HCT116 (cell line): ENCODE results near the gene DOCK2. TPM values are rescaled to one million over a fixed set of nuclear protein-coding genes. Genes with fewer than 3 reads are reported as not detected.

Experiments
- ATAC-seq: fragments of 200-7000 bp; cut with Tn5 transposase; 2 replicates; pipeline ENCODE4 v1.9.1; 2020; ENCODE audit warnings: mild to moderate bottlenecking, moderate library complexity
- BruUV-seq: library from RNA; stranded (reverse); fragments of 400-500 nt; replicated peaks from 2 replicates; lab custom pipeline; 2021; lab: Mats Ljungman, UMichigan
- CTCF ChIA-PET: fragments of 300-600 bp; sonication (Branson Sonifier 250); formaldehyde crosslinking; loops from one replicate; lab custom pipeline; 2021; ENCODE audit warnings: antibody characterized with exemption; lab: Charles Lee
- POLR2A ChIA-PET: fragments of 300-600, 350-600 bp; sonication (Branson Sonifier 250); formaldehyde crosslinking; loops from one replicate; lab custom pipeline; 2021; ENCODE audit warnings: antibody characterized with exemption; lab: Charles Lee
- RAD21 ChIA-PET, 2 experiments: fragments of 300-600 bp; sonication (Branson Sonifier 250); formaldehyde crosslinking; loops; one replicate each; lab custom pipeline; 2023; ENCODE audit warnings: low total read pairs in 2 of 2; ENCODE audit not compliant: uncharacterized antibody in 2 of 2, unreplicated experiment in 2 of 2, low non-redundant PET in 1 of 2; lab: Charles Lee
- DNase-seq: peaks from one replicate; pipeline ENCODE4 v3.0.0-alpha.2; 2010; ENCODE audit warnings: low read depth, low spot score
- H2AFZ ChIP-seq: fragments of 200-600 bp; shearing (Covaris generic), sonication (generic); 2 replicates; pipeline ENCODE4 v1.6.1; 2017; ENCODE audit warnings: low read depth, mixed run types, mixed read lengths, antibody characterized with exemption, low read length; ENCODE audit not compliant: poor library complexity, severe bottlenecking
- H3K27ac ChIP-seq: 2 replicates; pipeline ENCODE4 v1.5.1; 2012; ENCODE audit warnings: low read depth, low read length
- H3K27me3 ChIP-seq: fragments of 200-600 bp; sonication (generic); 2 replicates; pipeline ENCODE4 v1.6.1; 2016; ENCODE audit warnings: mixed run types, low read length, mixed read lengths; ENCODE audit not compliant: insufficient read depth
- H3K36me3 ChIP-seq, 2 experiments: fragments of 200-500 bp in 1 of 2; fragments of 200-600 bp in 1 of 2; sonication (Bioruptor generic) in 1 of 2; sonication (generic) in 1 of 2; 2 replicates each; pipeline versions ENCODE4 v1.5.1 to v1.6.1; 2014 to 2016; ENCODE audit warnings: low read length in 2 of 2, inconsistent platforms in 1 of 2, mixed read lengths in 1 of 2, mixed run types in 1 of 2; ENCODE audit not compliant: insufficient read depth in 2 of 2, control insufficient read depth in 1 of 2
- H3K4me1 ChIP-seq, 2 experiments: fragments of 200-600 bp in 1 of 2; sonication (generic) in 1 of 2; 2 replicates each; pipeline versions ENCODE4 v1.5.1 to v1.6.1; 2012 to 2017; ENCODE audit warnings: low read length in 2 of 2, inconsistent platforms in 1 of 2, mild to moderate bottlenecking in 1 of 2, mixed read lengths in 1 of 2, mixed run types in 1 of 2, moderate library complexity in 1 of 2; ENCODE audit not compliant: insufficient read depth in 2 of 2, control insufficient read depth in 1 of 2
- H3K4me2 ChIP-seq: fragments of 200-600 bp; sonication (generic); 2 replicates; pipeline ENCODE4 v1.6.1; 2017; ENCODE audit warnings: mixed run types, low read length, mixed read lengths
- H3K4me3 ChIP-seq, 2 experiments: fragments of 200-600 bp in 1 of 2; sonication (generic) in 1 of 2; replicated peaks in 1 of 2; 2 replicates each; pipeline ENCODE4 v1.5.1; 2011 to 2016; ENCODE audit warnings: low read length in 2 of 2, control low read depth in 1 of 2, low read depth in 1 of 2, mild to moderate bottlenecking in 1 of 2, mixed read lengths in 1 of 2, mixed run types in 1 of 2
- H3K79me2 ChIP-seq: fragments of 200-600 bp; sonication (generic); 2 replicates; pipeline ENCODE4 v1.6.1; 2017; ENCODE audit warnings: mild to moderate bottlenecking, mixed run types, low read length, moderate library complexity, mixed read lengths; ENCODE audit not compliant: insufficient read depth
- H3K9ac ChIP-seq: fragments of 200-600 bp; sonication (generic); 2 replicates; pipeline ENCODE4 v1.6.1; 2016; ENCODE audit warnings: low read length, mixed read lengths
- H3K9me2 ChIP-seq: fragments of 200-600 bp; sonication (generic), shearing (Covaris generic); 2 replicates; pipeline ENCODE4 v1.6.1; 2017; ENCODE audit warnings: mixed run types, mild to moderate bottlenecking, moderate library complexity; ENCODE audit not compliant: insufficient read depth
- H3K9me3 ChIP-seq, 2 experiments: fragments of 200-500 bp in 1 of 2; fragments of 200-600 bp in 1 of 2; sonication (Bioruptor generic) in 1 of 2; sonication (generic) in 1 of 2; 2 replicates each; pipeline ENCODE4 v1.6.1; 2014 to 2017; ENCODE audit warnings: low read length in 2 of 2, mixed read lengths in 2 of 2, inconsistent platforms in 1 of 2, low read depth in 1 of 2, mild to moderate bottlenecking in 1 of 2, mixed run types in 1 of 2, moderate library complexity in 1 of 2; ENCODE audit not compliant: control insufficient read depth in 1 of 2, insufficient read depth in 1 of 2
- H4K20me1 ChIP-seq: fragments of 200-600 bp; sonication (generic), shearing (Covaris generic); 2 replicates; pipeline ENCODE4 v1.6.1; 2017; ENCODE audit warnings: mixed run types, mild to moderate bottlenecking, moderate library complexity; ENCODE audit not compliant: insufficient read depth
- CBX3 ChIP-seq: IDR thresholded peaks from 2 replicates; pipeline ENCODE4 v1.6.1; 2012; ENCODE audit warnings: low read depth
- EGR1 ChIP-seq: IDR thresholded peaks from 2 replicates; pipeline ENCODE4 v1.6.1; 2012; ENCODE audit warnings: low read depth
- EZH2 ChIP-seq: fragments of 200-600 bp; sonication (generic); IDR thresholded peaks from 2 replicates; pipeline ENCODE4 v1.6.1; 2017; ENCODE audit warnings: antibody characterized with exemption, mixed run types
- JUND ChIP-seq: IDR thresholded peaks from 2 replicates; pipeline ENCODE4 v1.6.1; 2012
- POLR2A ChIP-seq: IDR thresholded peaks from 2 replicates; pipeline ENCODE4 v1.7.0; 2011; ENCODE audit warnings: borderline replicate concordance; ENCODE audit not compliant: insufficient read depth, insufficient read length; ENCODE audit errors: extremely low read depth
- RAD21 ChIP-seq: IDR thresholded peaks from 2 replicates; pipeline ENCODE4 v1.6.1; 2012; ENCODE audit warnings: low read depth, mild to moderate bottlenecking
- SIN3A ChIP-seq: IDR thresholded peaks from 2 replicates; pipeline ENCODE4 v1.6.1; 2012; ENCODE audit warnings: low read depth
- SRF ChIP-seq: IDR thresholded peaks from 2 replicates; pipeline ENCODE4 v1.6.1; 2012; ENCODE audit warnings: low read depth
- TCF7L2 ChIP-seq: IDR thresholded peaks from 2 replicates; pipeline ENCODE4 v1.7.0; 2011; ENCODE audit warnings: borderline replicate concordance, inconsistent platforms; ENCODE audit not compliant: insufficient read depth, insufficient read length; ENCODE audit errors: extremely low read depth
- ZFX ChIP-seq: fragments of 450-650 bp; IDR thresholded peaks from 2 replicates; pipeline ENCODE4 v1.6.1; 2017
- intact Hi-C: fragments of 100-400 bp; cut with micrococcal nuclease; formaldehyde crosslinking; loops from 2 replicates; pipeline ENCODE4 v1.10.0; 2022
- total RNA-seq: library from RNA; stranded (reverse); gene quantifications from one replicate; pipeline ENCODE4 v1.2.1, GENCODE V29; 2021; ENCODE audit not compliant: unreplicated experiment
- TF ChIP-seq, protein P1 (sequence below): IDR thresholded peaks from 2 replicates; pipeline ENCODE4 v1.6.1; 2012
- TF ChIP-seq, protein P2 (sequence below): IDR thresholded peaks from 2 replicates; pipeline ENCODE4 v1.6.1; 2011; ENCODE audit warnings: mild to moderate bottlenecking, low read length, moderate library complexity; ENCODE audit not compliant: insufficient replicate concordance; ENCODE audit errors: extremely low read depth
- TF ChIP-seq, protein P3 (sequence below), 3 experiments: fragments of 200-600 bp in 1 of 3; sonication (generic) in 1 of 3; IDR thresholded peaks in 2 of 3; conservative IDR thresholded peaks in 1 of 3; 2 replicates each; pipeline ENCODE4 v1.5.1; 2012 to 2017; ENCODE audit warnings: low read depth in 2 of 3, low read length in 2 of 3, antibody characterized with exemption in 1 of 3, borderline replicate concordance in 1 of 3, control low read depth in 1 of 3, mild to moderate bottlenecking in 1 of 3, mixed read lengths in 1 of 3, mixed run types in 1 of 3, moderate library complexity in 1 of 3; ENCODE audit not compliant: insufficient read depth in 1 of 3
- TF ChIP-seq, protein P4 (sequence below): IDR thresholded peaks from 2 replicates; pipeline ENCODE4 v1.6.1; 2012

Gene DOCK2
- total RNA-seq, 1 experiment from 2014 or later: 0.89 TPM

DNA sequence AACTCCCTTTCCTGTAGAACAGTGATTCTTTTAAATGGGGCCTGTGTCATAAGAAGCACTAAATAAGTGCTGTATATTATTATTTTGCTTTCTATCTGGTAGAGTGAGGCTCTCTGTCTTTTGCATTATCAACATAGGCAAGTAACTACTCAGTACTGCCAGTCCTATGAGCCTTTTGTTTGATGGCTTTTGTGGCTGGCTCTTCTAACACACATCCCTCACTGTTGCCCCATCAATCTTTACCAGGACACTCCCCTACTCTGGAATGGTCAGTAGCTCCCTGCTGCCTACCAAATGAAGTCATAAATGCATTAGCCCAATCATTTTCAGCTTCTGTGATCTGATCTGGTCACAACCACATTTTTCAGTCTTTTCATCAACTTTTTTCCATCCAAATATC lies 205.6 kb downstream of the DOCK2 start (continued):
- TF ChIP-seq TCF7L2 (no peak), JUND (no peak), SIN3A (no peak), EZH2 (no peak), RAD21 (no peak), CBX3 (no peak)
- TF ChIP-seq, protein P1, sequence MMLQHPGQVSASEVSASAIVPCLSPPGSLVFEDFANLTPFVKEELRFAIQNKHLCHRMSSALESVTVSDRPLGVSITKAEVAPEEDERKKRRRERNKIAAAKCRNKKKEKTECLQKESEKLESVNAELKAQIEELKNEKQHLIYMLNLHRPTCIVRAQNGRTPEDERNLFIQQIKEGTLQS: no peak
- TF ChIP-seq, protein P2, sequence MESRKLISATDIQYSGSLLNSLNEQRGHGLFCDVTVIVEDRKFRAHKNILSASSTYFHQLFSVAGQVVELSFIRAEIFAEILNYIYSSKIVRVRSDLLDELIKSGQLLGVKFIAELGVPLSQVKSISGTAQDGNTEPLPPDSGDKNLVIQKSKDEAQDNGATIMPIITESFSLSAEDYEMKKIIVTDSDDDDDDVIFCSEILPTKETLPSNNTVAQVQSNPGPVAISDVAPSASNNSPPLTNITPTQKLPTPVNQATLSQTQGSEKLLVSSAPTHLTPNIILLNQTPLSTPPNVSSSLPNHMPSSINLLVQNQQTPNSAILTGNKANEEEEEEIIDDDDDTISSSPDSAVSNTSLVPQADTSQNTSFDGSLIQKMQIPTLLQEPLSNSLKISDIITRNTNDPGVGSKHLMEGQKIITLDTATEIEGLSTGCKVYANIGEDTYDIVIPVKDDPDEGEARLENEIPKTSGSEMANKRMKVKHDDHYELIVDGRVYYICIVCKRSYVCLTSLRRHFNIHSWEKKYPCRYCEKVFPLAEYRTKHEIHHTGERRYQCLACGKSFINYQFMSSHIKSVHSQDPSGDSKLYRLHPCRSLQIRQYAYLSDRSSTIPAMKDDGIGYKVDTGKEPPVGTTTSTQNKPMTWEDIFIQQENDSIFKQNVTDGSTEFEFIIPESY: no peak

DNA sequence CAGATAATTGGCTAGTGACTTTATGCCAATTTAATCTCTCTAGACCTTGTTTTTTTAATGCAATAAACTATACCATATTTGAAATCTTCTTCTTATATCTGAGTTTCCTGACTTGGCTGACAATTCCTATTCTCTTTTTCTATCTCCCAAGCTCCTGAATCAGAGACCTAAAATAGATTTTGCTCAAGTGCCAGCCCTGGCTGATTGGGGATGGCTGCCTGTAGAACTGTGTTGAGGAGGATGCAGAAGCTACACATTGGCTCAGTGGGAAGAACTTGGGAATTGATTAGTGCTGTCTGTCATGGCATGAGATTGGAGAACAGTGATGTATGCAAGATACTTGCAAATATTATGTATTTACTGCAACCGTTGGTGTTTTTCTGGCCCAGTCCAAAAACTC lies 210.4 kb downstream of the DOCK2 start:
- H3K9ac ChIP-seq: no peak overlapping the region
- BruUV-seq: no TSS peak
- H3K79me2 ChIP-seq: no peaks in the 10 kb centered on the region
- no peak overlapping the region for H3K27ac ChIP-seq
- TF ChIP-seq ZFX (no peak), TCF7L2 (no peak), SRF (no peak), EZH2 (no peak), POLR2A (no peak), EGR1 (no peak)
- TF ChIP-seq, protein P3, sequence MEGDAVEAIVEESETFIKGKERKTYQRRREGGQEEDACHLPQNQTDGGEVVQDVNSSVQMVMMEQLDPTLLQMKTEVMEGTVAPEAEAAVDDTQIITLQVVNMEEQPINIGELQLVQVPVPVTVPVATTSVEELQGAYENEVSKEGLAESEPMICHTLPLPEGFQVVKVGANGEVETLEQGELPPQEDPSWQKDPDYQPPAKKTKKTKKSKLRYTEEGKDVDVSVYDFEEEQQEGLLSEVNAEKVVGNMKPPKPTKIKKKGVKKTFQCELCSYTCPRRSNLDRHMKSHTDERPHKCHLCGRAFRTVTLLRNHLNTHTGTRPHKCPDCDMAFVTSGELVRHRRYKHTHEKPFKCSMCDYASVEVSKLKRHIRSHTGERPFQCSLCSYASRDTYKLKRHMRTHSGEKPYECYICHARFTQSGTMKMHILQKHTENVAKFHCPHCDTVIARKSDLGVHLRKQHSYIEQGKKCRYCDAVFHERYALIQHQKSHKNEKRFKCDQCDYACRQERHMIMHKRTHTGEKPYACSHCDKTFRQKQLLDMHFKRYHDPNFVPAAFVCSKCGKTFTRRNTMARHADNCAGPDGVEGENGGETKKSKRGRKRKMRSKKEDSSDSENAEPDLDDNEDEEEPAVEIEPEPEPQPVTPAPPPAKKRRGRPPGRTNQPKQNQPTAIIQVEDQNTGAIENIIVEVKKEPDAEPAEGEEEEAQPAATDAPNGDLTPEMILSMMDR (IDR thresholded peaks at IDR 0.05 in 2 of 3, conservative IDR thresholded peaks at IDR 0.05 in 1 of 3; ENCODE audit: borderline replicate concordance in 1 of 3, insufficient read depth in 1 of 3, low read depth in 2 of 3, low read length in 2 of 3): no peak
- TF ChIP-seq, protein P4, sequence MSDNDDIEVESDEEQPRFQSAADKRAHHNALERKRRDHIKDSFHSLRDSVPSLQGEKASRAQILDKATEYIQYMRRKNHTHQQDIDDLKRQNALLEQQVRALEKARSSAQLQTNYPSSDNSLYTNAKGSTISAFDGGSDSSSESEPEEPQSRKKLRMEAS: no peak
- POLR2A ChIA-PET: no interaction called here
- H3K4me1 ChIP-seq: no peaks in the 10 kb centered on the region
- intact Hi-C loops: no loop called here
- RAD21 ChIA-PET: no interaction called here
- no peak for ATAC-seq
- H3K27me3 ChIP-seq: no peaks in the 10 kb centered on the region
- CTCF ChIA-PET: no interaction called here
- no peak overlapping the region for H3K4me2 ChIP-seq
- no peaks in the 10 kb centered on the region for H3K9me2 ChIP-seq
- H2AFZ ChIP-seq: no peak overlapping the region
- no peaks in the 10 kb centered on the region for H3K36me3 ChIP-seq
- H3K9me3 ChIP-seq: peaks cover 3 to 7% of the 10 kb centered on the region in 2 experiments; a peak in 2 of 4 replicates
- H3K4me3 ChIP-seq: no peak overlapping the region
- no peak for DNase-seq
- no peaks in the 10 kb centered on the region for H4K20me1 ChIP-seq
